Measurements from ENCODE around the gene MACC1. TPM values are rescaled to one million over a fixed set of nuclear protein-coding genes. Genes with fewer than 3 reads are reported as not detected.

Gene MACC1
- total and polyA plus RNA-seq, 9 of the 15 experiments (the other 6 are each of a cell fraction or from before 2014, with no cell fraction given), result 5.9 to 30.2 (median 10.4) TPM

DNA sequence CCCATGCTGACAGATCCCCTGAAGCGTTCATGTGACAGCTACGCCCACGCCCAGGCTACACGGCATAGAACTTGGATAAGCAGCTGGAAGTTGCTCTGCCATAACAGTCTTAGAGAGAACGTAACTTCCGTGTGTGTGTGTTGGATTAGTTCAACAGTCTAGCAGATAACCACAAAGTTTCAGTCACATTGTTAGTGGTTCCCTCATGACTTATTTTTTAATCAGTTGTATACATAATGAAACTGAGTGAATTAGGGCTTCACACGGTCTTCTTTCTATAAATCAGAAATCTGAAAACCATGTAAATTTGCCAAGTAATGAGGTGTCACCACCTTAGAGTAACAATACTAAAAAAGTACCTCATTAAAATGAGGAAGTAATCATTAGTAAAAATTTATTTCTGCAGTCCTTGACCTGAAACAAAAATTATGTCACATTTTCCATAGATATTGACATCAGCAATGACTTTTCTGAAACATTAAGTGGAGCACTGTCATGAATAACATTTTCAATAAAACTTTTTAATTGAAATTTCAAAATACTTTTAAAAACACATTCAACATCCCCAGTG is 21.7 kb upstream of the MACC1 start (continued):
- TF ChIP-seq, protein P1, sequence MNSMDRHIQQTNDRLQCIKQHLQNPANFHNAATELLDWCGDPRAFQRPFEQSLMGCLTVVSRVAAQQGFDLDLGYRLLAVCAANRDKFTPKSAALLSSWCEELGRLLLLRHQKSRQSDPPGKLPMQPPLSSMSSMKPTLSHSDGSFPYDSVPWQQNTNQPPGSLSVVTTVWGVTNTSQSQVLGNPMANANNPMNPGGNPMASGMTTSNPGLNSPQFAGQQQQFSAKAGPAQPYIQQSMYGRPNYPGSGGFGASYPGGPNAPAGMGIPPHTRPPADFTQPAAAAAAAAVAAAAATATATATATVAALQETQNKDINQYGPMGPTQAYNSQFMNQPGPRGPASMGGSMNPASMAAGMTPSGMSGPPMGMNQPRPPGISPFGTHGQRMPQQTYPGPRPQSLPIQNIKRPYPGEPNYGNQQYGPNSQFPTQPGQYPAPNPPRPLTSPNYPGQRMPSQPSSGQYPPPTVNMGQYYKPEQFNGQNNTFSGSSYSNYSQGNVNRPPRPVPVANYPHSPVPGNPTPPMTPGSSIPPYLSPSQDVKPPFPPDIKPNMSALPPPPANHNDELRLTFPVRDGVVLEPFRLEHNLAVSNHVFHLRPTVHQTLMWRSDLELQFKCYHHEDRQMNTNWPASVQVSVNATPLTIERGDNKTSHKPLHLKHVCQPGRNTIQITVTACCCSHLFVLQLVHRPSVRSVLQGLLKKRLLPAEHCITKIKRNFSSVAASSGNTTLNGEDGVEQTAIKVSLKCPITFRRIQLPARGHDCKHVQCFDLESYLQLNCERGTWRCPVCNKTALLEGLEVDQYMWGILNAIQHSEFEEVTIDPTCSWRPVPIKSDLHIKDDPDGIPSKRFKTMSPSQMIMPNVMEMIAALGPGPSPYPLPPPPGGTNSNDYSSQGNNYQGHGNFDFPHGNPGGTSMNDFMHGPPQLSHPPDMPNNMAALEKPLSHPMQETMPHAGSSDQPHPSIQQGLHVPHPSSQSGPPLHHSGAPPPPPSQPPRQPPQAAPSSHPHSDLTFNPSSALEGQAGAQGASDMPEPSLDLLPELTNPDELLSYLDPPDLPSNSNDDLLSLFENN (IDR thresholded peaks at IDR 0.05; ENCODE audit: low read depth in 2 of 2, low read length in 2 of 2), result peak in 1 of 2 experiments; percentile 79; a peak in 2 of 4 replicates
- TF ChIP-seq HNRNPL (IDR thresholded peaks at IDR 0.05; ENCODE audit: low read depth, low read length) (no peak), PHB2 (IDR thresholded peaks at IDR 0.05; ENCODE audit: low read depth) (no peak), L3MBTL2 (IDR thresholded peaks at IDR 0.05) (peak; percentile 73; the same call in 1 of the 2 replicates), MAFG (tag; conservative IDR thresholded peaks at IDR 0.05) (no peak), YBX1 (IDR thresholded peaks at IDR 0.05) (no peak), ARNT (IDR thresholded peaks at IDR 0.05) (0 out of 4 replicates have a peak, but pooled peaks of 1 of the 2 experiments have one; percentile 33), NFIC (IDR thresholded peaks at IDR 0.05) (peak; percentile 39; the same call in 1 of the 2 replicates), HDAC8 (tag; IDR thresholded peaks at IDR 0.05) (no peak), RBM15 (IDR thresholded peaks at IDR 0.05; ENCODE audit: insufficient read depth, low read length) (no peak), HNRNPH1 (optimal IDR thresholded peaks at IDR 0.05; ENCODE audit: low read depth, low read length) (no peak), SMAD3 (CRISPR knock-in tag; conservative IDR thresholded peaks at IDR 0.05) (no peak), NR1H2 (CRISPR knock-in tag; IDR thresholded peaks at IDR 0.05) (no peak)
- TF ChIP-seq, protein P2, sequence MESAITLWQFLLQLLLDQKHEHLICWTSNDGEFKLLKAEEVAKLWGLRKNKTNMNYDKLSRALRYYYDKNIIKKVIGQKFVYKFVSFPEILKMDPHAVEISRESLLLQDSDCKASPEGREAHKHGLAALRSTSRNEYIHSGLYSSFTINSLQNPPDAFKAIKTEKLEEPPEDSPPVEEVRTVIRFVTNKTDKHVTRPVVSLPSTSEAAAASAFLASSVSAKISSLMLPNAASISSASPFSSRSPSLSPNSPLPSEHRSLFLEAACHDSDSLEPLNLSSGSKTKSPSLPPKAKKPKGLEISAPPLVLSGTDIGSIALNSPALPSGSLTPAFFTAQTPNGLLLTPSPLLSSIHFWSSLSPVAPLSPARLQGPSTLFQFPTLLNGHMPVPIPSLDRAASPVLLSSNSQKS (CRISPR knock-in tag; IDR thresholded peaks at IDR 0.05), result no peak
- TF ChIP-seq, protein P3, sequence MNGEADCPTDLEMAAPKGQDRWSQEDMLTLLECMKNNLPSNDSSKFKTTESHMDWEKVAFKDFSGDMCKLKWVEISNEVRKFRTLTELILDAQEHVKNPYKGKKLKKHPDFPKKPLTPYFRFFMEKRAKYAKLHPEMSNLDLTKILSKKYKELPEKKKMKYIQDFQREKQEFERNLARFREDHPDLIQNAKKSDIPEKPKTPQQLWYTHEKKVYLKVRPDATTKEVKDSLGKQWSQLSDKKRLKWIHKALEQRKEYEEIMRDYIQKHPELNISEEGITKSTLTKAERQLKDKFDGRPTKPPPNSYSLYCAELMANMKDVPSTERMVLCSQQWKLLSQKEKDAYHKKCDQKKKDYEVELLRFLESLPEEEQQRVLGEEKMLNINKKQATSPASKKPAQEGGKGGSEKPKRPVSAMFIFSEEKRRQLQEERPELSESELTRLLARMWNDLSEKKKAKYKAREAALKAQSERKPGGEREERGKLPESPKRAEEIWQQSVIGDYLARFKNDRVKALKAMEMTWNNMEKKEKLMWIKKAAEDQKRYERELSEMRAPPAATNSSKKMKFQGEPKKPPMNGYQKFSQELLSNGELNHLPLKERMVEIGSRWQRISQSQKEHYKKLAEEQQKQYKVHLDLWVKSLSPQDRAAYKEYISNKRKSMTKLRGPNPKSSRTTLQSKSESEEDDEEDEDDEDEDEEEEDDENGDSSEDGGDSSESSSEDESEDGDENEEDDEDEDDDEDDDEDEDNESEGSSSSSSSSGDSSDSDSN (IDR thresholded peaks at IDR 0.05; ENCODE audit: borderline replicate concordance in 1 of 2, low read depth in 2 of 2, low read length in 2 of 2), result no peak
- TF ChIP-seq, protein P4, sequence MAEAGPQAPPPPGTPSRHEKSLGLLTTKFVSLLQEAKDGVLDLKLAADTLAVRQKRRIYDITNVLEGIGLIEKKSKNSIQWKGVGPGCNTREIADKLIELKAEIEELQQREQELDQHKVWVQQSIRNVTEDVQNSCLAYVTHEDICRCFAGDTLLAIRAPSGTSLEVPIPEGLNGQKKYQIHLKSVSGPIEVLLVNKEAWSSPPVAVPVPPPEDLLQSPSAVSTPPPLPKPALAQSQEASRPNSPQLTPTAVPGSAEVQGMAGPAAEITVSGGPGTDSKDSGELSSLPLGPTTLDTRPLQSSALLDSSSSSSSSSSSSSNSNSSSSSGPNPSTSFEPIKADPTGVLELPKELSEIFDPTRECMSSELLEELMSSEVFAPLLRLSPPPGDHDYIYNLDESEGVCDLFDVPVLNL (CRISPR knock-in tag; IDR thresholded peaks at IDR 0.05; ENCODE audit: low read depth), result no peak
- TF ChIP-seq, protein P5, sequence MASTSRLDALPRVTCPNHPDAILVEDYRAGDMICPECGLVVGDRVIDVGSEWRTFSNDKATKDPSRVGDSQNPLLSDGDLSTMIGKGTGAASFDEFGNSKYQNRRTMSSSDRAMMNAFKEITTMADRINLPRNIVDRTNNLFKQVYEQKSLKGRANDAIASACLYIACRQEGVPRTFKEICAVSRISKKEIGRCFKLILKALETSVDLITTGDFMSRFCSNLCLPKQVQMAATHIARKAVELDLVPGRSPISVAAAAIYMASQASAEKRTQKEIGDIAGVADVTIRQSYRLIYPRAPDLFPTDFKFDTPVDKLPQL (IDR thresholded peaks at IDR 0.05; ENCODE audit: extremely low read depth, insufficient read length), result no peak
- TF ChIP-seq, protein P6, sequence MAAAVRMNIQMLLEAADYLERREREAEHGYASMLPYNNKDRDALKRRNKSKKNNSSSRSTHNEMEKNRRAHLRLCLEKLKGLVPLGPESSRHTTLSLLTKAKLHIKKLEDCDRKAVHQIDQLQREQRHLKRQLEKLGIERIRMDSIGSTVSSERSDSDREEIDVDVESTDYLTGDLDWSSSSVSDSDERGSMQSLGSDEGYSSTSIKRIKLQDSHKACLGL (CRISPR knock-in tag; IDR thresholded peaks at IDR 0.05; ENCODE audit: borderline replicate concordance, poor library complexity, severe bottlenecking), result no peak
